Ammon's horn (tissue), 1 donor: ENCODE measurements around the gene GSN.

ENCODE experiments used
- DNase-seq: peaks from one replicate; pipeline ENCODE4 v3.0.0-alpha.2; 2016; ENCODE audit warnings: low spot score

Gene GSN

GRCh38 chr9:121353241-121354061 is 85.5 kb downstream of the GSN start:
- DNase-seq: peak; percentile 37

DNA sequence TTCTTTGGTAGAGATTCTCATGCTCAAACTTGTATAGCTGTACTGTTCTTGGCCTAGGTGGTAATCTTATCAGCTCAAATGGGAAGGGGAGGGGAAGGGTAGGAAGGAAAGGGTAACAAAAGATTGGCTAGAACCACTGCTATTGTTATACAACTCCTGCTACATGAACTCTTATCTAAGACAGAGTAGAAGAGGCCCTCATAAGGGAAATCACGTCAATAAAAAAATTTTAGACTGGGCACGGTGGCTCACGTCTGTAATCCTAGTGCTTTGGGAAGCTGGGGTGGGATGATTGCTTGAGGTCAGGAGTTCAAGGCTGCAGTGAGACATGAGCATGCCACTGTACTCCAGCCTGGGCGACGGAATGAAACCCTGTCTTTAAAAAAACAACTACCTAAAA is 86.2 kb downstream of the GSN start:
- DNase-seq: no peak

DNA sequence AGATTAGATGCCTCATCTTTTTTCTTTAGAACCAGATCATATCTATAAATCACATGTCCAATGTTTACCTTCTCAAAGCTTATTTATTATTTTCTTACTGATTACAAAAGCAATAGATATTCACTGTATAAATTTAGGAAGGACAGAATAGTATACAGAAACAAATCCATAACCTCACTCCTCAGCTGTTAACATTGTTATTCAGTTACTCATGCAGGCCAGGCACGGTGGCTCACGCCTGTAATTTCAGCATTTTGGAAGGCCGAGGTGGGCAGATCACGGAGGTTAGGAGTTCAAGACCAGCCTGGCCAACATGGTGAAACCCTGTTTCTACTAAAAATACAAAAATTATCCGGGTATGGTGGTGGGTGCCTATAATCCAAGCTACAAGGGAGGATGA is 86.8 kb downstream of the GSN start:
- DNase-seq: no peak

- DNase-seq: no peak
These were observed 89.0 kb downstream of the GSN start for GRCh38 chr9:121357011-121357410.

GRCh38 chr9:121358751-121359150 is 90.8 kb downstream of the GSN start:
- DNase-seq: no peak

GRCh38 chr9:121359351-121360294 is 91.7 kb downstream of the GSN start:
- DNase-seq: no peak

DNA sequence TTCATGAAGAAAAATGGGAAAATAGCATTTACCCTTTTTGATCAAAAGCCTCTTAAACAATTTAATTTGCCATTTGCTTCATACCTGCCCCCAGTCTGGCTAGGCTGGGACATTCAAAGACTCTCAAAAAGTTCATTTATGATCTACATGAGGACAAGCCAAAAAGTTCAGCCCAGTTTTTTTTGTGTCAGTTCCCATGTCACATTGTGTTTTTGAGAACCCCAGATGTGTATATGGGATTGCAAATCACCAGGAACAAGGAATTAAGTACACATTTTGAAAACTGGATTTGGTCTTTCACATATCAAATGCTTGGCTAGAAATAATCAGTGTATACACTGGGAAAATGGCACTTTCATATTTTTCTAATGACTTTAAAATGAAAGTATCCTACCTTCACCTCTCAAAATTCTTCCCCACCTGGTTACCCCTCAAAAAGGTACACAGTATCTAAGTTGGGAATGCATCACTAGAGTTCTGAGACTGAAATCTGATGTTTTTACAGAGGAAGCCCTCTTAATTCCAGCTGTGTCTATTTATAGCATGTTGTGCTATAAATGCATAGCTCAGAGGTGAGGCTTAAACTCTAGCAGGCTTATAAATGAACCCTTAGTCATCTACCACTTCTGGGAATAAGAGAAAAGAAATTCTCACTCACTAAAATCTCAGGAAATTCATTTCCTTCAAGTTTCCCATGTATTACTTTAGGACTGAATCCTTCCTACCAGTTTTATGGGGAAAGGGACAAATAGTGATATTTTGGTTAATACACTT is 92.8 kb downstream of the GSN start:
- DNase-seq: no peak

DNA sequence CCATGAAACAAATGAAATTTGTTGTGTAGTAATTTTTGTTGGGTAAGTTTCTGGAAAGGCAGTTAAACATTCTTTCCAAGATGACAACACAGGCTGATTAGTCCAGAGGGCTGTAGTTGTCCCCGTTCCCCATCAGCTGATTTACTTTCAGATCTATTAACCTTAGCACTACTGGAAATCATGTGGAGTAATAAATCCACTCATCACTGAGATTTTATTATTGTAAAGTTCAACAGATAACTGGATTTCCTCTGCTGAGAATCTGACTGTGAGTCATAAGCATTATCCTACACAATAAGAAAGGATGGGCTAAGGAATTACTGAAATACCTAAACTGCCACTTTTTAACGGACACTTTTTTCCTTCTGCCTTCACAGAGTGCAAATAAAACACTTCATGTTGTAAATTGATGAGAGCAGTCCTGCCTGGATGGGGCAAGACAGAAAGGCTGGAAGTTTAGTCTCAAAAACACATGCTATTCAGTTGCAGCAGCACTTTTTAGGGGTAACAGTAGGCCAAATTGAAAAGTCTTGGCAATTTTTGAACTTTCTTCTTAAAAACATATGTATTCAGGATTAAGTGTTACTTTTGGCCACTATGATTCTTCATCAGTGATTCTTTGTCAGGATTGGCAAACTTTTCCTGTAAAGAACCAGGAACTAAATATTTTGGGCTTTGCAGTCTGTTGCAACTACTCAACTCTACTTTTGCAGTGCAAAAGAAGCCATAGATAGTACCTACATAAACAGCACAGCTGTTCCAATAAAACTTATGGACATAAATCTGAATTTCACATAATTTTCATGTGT is 95.1 kb downstream of the GSN start:
- DNase-seq: no peak

DNA sequence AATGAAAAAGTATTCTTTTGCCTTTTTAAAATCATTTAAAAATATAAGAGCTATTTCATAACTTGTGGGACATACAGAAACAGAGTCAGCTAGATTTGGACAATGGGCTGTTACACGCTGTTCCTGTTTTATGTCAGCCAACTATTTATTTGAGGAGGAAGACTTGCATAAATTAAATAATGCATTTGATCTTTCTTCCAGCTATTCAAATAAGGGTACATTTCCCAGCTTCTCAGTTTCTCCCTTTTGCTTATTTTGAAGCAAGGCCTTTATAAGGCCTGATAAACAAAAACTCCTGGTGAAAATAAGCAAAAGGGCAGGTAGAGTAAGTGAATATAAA is 95.6 kb downstream of the GSN start:
- DNase-seq: no peak

- DNase-seq: no peak
These were observed 96.1 kb downstream of the GSN start for GRCh38 chr9:121364077-121364476.

GRCh38 chr9:121364886-121365285 is 96.9 kb downstream of the GSN start:
- no peak for DNase-seq

DNA sequence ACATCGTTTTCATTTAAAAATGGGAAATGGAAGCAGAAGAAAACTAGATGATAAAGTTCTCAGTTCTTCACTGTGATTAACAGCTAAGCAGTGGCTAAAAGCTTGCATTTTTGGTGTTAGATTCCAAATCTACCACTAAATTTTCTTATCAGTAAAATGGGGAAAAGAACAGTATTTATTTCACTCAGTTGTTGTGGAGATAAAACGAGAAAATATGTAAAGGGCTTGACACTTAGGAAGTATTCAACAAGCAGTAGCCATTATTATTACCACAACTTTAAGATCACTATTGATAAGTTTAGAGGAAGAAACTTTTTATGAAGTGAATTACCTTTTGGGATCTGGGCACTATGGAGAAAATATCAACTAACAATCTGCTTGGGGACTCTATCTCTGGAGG is 97.6 kb downstream of the GSN start:
- DNase-seq: no peak

DNA sequence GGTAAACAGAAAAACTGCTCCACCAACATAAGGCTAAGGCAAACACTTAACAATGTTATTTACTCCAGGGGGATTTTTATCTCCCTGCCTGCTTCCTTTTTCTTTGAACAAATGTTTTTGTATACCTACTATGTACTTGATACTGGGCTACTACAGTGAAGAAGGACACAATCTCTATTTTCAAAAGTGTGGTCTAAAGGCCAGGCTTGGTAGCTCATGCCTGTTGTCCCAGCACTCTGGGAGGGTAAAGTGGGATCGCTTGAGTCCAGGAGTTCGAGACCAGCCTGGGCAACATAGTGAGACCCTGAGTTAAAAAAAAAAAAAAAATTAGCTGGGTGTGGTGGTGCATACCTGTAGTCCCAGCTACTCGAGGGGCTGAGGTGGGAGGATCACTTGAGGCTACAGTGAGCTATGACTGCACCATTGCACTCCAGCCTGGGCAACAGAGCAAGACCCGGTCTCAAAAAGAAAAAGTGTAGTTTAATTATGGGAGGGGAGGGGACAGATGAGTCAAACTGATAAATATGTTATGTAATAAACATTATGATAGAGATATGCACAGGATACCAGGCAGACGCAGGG is 98.7 kb downstream of the GSN start:
- no peak for DNase-seq

GRCh38 chr9:121367306-121368137 is 99.6 kb downstream of the GSN start:
- DNase-seq: no peak

DNA sequence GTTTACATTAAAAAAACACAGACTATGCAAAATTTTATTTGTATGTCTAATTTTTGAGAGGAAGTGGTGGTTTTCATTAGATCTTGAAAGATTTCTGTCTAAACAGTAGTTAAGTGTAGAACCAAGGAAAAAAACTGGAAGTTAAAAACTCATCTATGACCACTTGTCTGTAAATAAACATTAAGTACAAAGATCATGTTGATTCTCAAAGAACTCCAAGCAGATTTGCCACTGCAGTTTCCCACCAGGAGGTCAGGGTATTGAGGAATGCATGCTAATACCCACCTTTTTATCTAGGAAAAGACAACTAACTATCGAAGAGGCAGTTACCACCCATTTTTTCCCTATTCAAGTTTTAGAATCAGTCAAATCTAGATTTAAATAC is 100.2 kb downstream of the GSN start:
- no peak for DNase-seq

DNA sequence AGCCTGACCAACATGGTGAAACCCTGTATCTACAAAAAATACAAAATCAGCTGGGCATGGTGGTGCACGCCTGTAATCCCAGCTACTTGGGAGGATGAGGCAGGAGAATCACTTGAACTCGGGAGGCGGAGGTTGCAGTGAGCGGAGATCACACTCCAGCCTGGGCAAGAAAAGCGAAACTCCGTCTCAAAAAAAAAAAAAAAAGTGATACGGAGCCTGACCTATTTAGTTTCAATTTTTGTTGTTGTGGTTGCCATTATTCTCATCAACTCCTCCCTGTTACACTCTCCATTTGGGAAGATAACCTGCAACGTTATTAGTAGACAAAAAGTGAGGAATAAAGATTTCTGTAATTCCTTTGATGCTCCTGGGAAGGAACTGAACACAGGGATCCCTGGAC is 100.8 kb downstream of the GSN start:
- DNase-seq: no peak

GRCh38 chr9:121369595-121370265 is 101.8 kb downstream of the GSN start, which contains the start of gene STOM:
Gene STOM (minus strand): TSS chr9:121370250. CDS start chr9:121370187, 63 bp downstream.
- no peak for DNase-seq

DNA sequence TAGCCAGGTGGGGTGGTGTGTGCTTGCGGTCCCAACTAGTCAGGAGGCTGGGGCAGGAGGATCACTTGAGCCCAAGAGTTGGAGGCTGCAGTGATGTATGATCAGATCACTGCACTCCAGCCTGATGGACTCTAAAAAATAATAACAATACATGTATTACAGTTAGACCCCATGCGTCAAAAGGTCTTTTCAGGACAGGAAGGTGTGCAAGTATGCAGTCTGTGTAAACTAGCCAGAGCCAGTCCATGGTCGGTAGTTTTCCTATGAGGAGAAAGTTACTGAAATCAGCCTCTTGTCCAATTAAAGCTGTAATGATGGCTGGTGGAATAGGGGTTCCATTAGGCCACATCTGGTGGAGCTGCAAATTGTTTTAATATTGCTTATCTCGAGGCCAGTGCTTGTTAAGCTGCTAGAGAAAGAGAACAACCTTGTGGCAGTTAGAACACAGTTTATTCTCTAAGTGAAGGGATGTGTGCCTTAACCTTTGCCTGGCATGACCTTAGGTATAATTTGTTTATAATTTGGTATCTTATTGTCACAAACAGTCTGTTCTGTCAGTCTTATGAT is 103.6 kb downstream of the GSN start:
- DNase-seq: no peak
